GM23248 (cell line): ENCODE results near the gene SEC24D.

ENCODE experiments used
- EZH2 ChIP-seq: fragments of 200-600 bp; sonication (generic); IDR thresholded peaks from 2 replicates; pipeline ENCODE4 v1.6.1; 2018; ENCODE audit warnings: antibody characterized with exemption, mild to moderate bottlenecking; ENCODE audit not compliant: insufficient read depth, poor library complexity, severe bottlenecking
- EZH2phosphoT487 ChIP-seq: fragments of 200-600 bp; sonication (generic); IDR thresholded peaks from 2 replicates; pipeline ENCODE4 v1.6.1; 2018; ENCODE audit warnings: antibody characterized with exemption, moderate library complexity, mild to moderate bottlenecking, low read depth; ENCODE audit not compliant: insufficient read depth

DNA sequence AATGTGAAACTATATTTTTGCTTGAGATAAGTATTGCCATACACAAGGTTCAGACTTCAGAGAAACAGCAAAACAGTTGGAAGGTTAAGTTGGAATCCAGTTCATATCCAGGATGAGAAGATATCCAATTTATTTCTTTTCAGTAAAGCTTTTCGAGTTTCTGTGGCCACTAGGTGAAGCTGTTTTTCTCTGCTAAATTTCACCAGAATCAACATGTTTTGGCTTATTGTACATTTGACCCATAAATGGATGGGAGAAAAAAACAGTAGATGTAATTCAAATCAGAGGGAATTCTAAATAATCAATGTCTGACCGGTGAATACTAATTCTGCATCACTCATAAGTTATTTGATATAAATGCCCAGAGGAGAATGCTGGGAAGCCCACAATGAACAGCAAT lies 159.8 kb downstream of the SEC24D start:
- TF ChIP-seq EZH2phosphoT487 (no peak), EZH2 (no peak)
